NT2/D1 (cell line): Measurements from ENCODE around the gene EDA.

Source experiments
- SUZ12 ChIP-seq: IDR thresholded peaks from 2 replicates; pipeline ENCODE4 v1.6.1; 2011; ENCODE audit not compliant: insufficient read length, insufficient read depth; ENCODE audit errors: extremely low read depth
- YY1 ChIP-seq: IDR thresholded peaks from 2 replicates; pipeline ENCODE4 v1.6.1; 2011; ENCODE audit not compliant: insufficient read length, insufficient read depth
- ZNF274 ChIP-seq: IDR thresholded peaks from 2 replicates; pipeline ENCODE4 v1.6.1; 2011; ENCODE audit warnings: mild to moderate bottlenecking, low read depth, low read length

- TF ChIP-seq ZNF274, result no peak
- TF ChIP-seq SUZ12, result no peak
- no peak for TF ChIP-seq YY1
Measured at GRCh38 chrX:69900491-69900890, 284.6 kb downstream of the EDA start.
